IMR-90 (cell line): Measurements from ENCODE around the gene CCER1.

Source experiments
- BHLHE40 ChIP-seq: fragments of 150-350 bp; IDR thresholded peaks from 2 replicates; pipeline ENCODE4 v1.6.1; 2016; ENCODE audit warnings: mild to moderate bottlenecking, low read depth, low read length
- CEBPB ChIP-seq: IDR thresholded peaks from 2 replicates; pipeline ENCODE4 v1.6.1; 2012; ENCODE audit warnings: low read depth, low read length, improper control_type of control experiment
- CHD1 ChIP-seq: IDR thresholded peaks from 2 replicates; pipeline ENCODE4 v1.6.1; 2012; ENCODE audit warnings: low read depth, low read length, improper control_type of control experiment
- ELK1 ChIP-seq: fragments of 150-350 bp; IDR thresholded peaks from 2 replicates; pipeline ENCODE4 v1.6.1; 2016; ENCODE audit warnings: low read depth, mild to moderate bottlenecking, low read length, moderate library complexity, borderline replicate concordance
- FOS ChIP-seq: fragments of 150-350 bp; IDR thresholded peaks from 2 replicates; pipeline ENCODE4 v1.6.1; 2016; ENCODE audit warnings: low read depth, low read length
- MAZ ChIP-seq: IDR thresholded peaks from 2 replicates; pipeline ENCODE4 v1.6.1; 2012; ENCODE audit warnings: low read depth, mild to moderate bottlenecking, low read length, improper control_type of control experiment, moderate library complexity, borderline replicate concordance
- MXI1 ChIP-seq: IDR thresholded peaks from 2 replicates; pipeline ENCODE4 v1.6.1; 2012; ENCODE audit warnings: low read depth, mild to moderate bottlenecking, low read length, moderate library complexity, borderline replicate concordance
- POLR2A ChIP-seq: IDR thresholded peaks from 2 replicates; pipeline ENCODE4 v1.6.1; 2012; ENCODE audit warnings: mild to moderate bottlenecking, low read depth, low read length
- RCOR1 ChIP-seq: IDR thresholded peaks from 2 replicates; pipeline ENCODE4 v1.6.1; 2012; ENCODE audit warnings: mild to moderate bottlenecking, low read length, improper control_type of control experiment; ENCODE audit not compliant: insufficient replicate concordance
- RFX5 ChIP-seq: IDR thresholded peaks from 2 replicates; pipeline ENCODE4 v1.8.0; 2012; ENCODE audit warnings: low read depth, mild to moderate bottlenecking, low read length, moderate library complexity
- SMC3 ChIP-seq: fragments of 150-350 bp; IDR thresholded peaks from 2 replicates; pipeline ENCODE4 v1.6.1; 2016; ENCODE audit warnings: low read depth, mild to moderate bottlenecking, antibody characterized with exemption, low read length, moderate library complexity
- USF2 ChIP-seq: fragments of 150-350 bp; IDR thresholded peaks from 2 replicates; pipeline ENCODE4 v1.6.1; 2017; ENCODE audit warnings: mild to moderate bottlenecking, antibody characterized with exemption, low read length, low read depth
- TF ChIP-seq, protein P1 (sequence below): conservative IDR thresholded peaks from 2 replicates; pipeline ENCODE4 v1.5.1; 2012; ENCODE audit warnings: mild to moderate bottlenecking, low read depth, low read length, improper control_type of control experiment

GRCh38 chr12:90999966-91000365, 45.0 kb upstream of the CCER1 start:
- TF ChIP-seq, protein P1, sequence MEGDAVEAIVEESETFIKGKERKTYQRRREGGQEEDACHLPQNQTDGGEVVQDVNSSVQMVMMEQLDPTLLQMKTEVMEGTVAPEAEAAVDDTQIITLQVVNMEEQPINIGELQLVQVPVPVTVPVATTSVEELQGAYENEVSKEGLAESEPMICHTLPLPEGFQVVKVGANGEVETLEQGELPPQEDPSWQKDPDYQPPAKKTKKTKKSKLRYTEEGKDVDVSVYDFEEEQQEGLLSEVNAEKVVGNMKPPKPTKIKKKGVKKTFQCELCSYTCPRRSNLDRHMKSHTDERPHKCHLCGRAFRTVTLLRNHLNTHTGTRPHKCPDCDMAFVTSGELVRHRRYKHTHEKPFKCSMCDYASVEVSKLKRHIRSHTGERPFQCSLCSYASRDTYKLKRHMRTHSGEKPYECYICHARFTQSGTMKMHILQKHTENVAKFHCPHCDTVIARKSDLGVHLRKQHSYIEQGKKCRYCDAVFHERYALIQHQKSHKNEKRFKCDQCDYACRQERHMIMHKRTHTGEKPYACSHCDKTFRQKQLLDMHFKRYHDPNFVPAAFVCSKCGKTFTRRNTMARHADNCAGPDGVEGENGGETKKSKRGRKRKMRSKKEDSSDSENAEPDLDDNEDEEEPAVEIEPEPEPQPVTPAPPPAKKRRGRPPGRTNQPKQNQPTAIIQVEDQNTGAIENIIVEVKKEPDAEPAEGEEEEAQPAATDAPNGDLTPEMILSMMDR = no peak
- TF ChIP-seq USF2 (no peak), CEBPB (no peak), BHLHE40 (no peak), ELK1 (no peak), POLR2A (no peak), MXI1 (no peak), RFX5 (no peak), FOS (no peak), SMC3 (no peak), RCOR1 (no peak), MAZ (no peak), CHD1 (no peak)
